WTC11 (cell line): Measurements from ENCODE around the gene CIC. TPM values are rescaled to one million over a fixed set of nuclear protein-coding genes. Genes with fewer than 3 reads are reported as not detected.

ENCODE experiments used
- ATAC-seq: fragments of 200-7000 bp; cut with Tn5 transposase; 2 replicates; pipeline ENCODE4 v1.10.0; 2021; ENCODE audit warnings: mild to moderate bottlenecking, moderate library complexity
- CTCF ChIA-PET: fragments of 300-600 bp; sonication (Branson Sonifier 250); formaldehyde crosslinking; loops from one replicate; lab custom pipeline; 2021; ENCODE audit warnings: antibody characterized with exemption; lab: Charles Lee
- POLR2A ChIA-PET: fragments of 350-600 bp; sonication (Branson Sonifier 250); formaldehyde crosslinking; loops from one replicate; lab custom pipeline; 2021; ENCODE audit warnings: antibody characterized with exemption; lab: Charles Lee
- DNase-seq: peaks from one replicate; pipeline ENCODE4 v3.0.0; 2021; ENCODE audit warnings: low spot score
- H3K27ac Mint-ChIP-seq: 2 replicates; pipeline ENCODE4 v1.8.0; 2021; ENCODE audit warnings: mixed read lengths
- H3K27me3 Mint-ChIP-seq: 2 replicates; pipeline ENCODE4 v1.8.0; 2021; ENCODE audit warnings: low read depth, mild to moderate bottlenecking, moderate library complexity, mixed read lengths
- H3K36me3 Mint-ChIP-seq: 2 replicates; pipeline ENCODE4 v1.8.0; 2021; ENCODE audit warnings: mixed read lengths
- H3K4me1 Mint-ChIP-seq: 2 replicates; pipeline ENCODE4 v1.8.0; 2022; ENCODE audit warnings: mixed read lengths
- H3K4me3 Mint-ChIP-seq: 2 replicates; pipeline ENCODE4 v1.8.0; 2021; ENCODE audit warnings: mild to moderate bottlenecking, moderate library complexity, mixed read lengths
- H3K9me3 Mint-ChIP-seq: 2 replicates; pipeline ENCODE4 v1.8.0; 2021; ENCODE audit warnings: mixed read lengths
- AR ChIP-seq: fragments of 250-450 bp; sonication (Bioruptor Pico); IDR thresholded peaks from 2 replicates; pipeline ENCODE4 v1.9.0; 2021; ENCODE audit warnings: mild to moderate bottlenecking
- CBFB ChIP-seq: sonication (generic); formaldehyde crosslinking; IDR thresholded peaks from 2 replicates; pipeline ENCODE4 v1.8.1; 2022; ENCODE audit warnings: mild to moderate bottlenecking, low read depth, missing genetic modification reagents
- ERG ChIP-seq: fragments of 250-450 bp; sonication (Bioruptor Pico); IDR thresholded peaks from 2 replicates; pipeline ENCODE4 v1.8.0; 2021; ENCODE audit warnings: mild to moderate bottlenecking
- FOXP4 ChIP-seq: sonication (generic); formaldehyde crosslinking; IDR thresholded peaks from 2 replicates; pipeline ENCODE4 v1.8.0; 2022; ENCODE audit warnings: mild to moderate bottlenecking, missing genetic modification reagents
- MLX ChIP-seq: sonication (generic); formaldehyde crosslinking; IDR thresholded peaks from 2 replicates; pipeline ENCODE4 v1.8.1; 2023; ENCODE audit warnings: mild to moderate bottlenecking, missing genetic modification reagents, moderate library complexity
- PRDM15 ChIP-seq: sonication (generic); formaldehyde crosslinking; IDR thresholded peaks from 2 replicates; pipeline ENCODE4 v1.8.0; 2022; ENCODE audit warnings: missing genetic modification reagents
- SMAD3 ChIP-seq: sonication (generic); formaldehyde crosslinking; IDR thresholded peaks from 2 replicates; pipeline ENCODE4 v1.8.0; 2022; ENCODE audit warnings: missing genetic modification reagents, mild to moderate bottlenecking, borderline replicate concordance
- ZBTB21 ChIP-seq: sonication (generic); formaldehyde crosslinking; IDR thresholded peaks from 2 replicates; pipeline ENCODE4 v1.8.1; 2023; ENCODE audit warnings: mild to moderate bottlenecking, missing genetic modification reagents, borderline replicate concordance
- ZNF281 ChIP-seq: sonication (generic); formaldehyde crosslinking; IDR thresholded peaks from 2 replicates; pipeline ENCODE4 v1.8.0; 2023; ENCODE audit warnings: mild to moderate bottlenecking, missing genetic modification reagents
- total RNA-seq: library from RNA; stranded (reverse); gene quantifications from 3 replicates; pipeline ENCODE4 v1.2.3, GENCODE V29; 2021

CIC gene
- total RNA-seq, 1 experiment from 2014 or later = 55.8 TPM

GRCh38 chr19:42292963-42293362, 23.9 kb downstream of the CIC start (continued):
- TF ChIP-seq AR (CRISPR knock-in tag) (no peak), CBFB (CRISPR knock-in tag) (no peak), ERG (CRISPR knock-in tag) (no peak), SMAD3 (CRISPR knock-in tag) (no peak), FOXP4 (no peak)
- TF ChIP-seq, all 79 proteins: peak for 0

- H3K36me3 Mint-ChIP-seq = peaks cover 27% of the 10 kb centered on the region
- DNase-seq (peak; percentile 59), ATAC-seq (peak; percentile 50)
- no peaks in the 10 kb centered on the region for H3K9me3 Mint-ChIP-seq
- no peak for TF ChIP-seq CBFB (CRISPR knock-in tag)
- TF ChIP-seq ZBTB21 = no peak
- TF ChIP-seq MLX (CRISPR knock-in tag) = no peak
- no peak for TF ChIP-seq PRDM15 (CRISPR knock-in tag)
- TF ChIP-seq ZNF281 = no peak
- ChIA-PET CTCF (interaction anchor here (0.6 to 1.0 kb wide), 6 partner anchors 8 to 74 kb away, joined by 3 to 5 read pairs (median 3); partner anchors contain the start of gene PRR19), POLR2A (interaction anchor here (0.6 kb wide), 1 partner anchor 52 kb away, joined by 3 read pairs; no protein-coding TSS in a partner anchor)
- H3K27me3 Mint-ChIP-seq = no peaks in the 10 kb centered on the region
- H3K27ac Mint-ChIP-seq = peak overlapping the region; percentile 49; the same call in 1 of the 2 replicates
- peaks cover 15% of the 10 kb centered on the region for H3K4me1 Mint-ChIP-seq
- no peak overlapping the region for H3K4me3 Mint-ChIP-seq
These were observed 24.5 kb downstream of the CIC start for GRCh38 chr19:42293540-42293939.
